NCI-H2081 treated with DMSO at 0.1 percent for 48 hours (cell line): Measurements from ENCODE around the gene C4orf36.
"Not testable (repeated sequence)": the region's sequence is repeated elsewhere in the genome, so short reads cannot be mapped to it uniquely, and the experiment has no call there.

ENCODE experiments used
- DNase-seq: peaks from one replicate; lab custom pipeline; 2025; lab: John Stamatoyannopoulos, UW

The C4orf36 gene

DNA sequence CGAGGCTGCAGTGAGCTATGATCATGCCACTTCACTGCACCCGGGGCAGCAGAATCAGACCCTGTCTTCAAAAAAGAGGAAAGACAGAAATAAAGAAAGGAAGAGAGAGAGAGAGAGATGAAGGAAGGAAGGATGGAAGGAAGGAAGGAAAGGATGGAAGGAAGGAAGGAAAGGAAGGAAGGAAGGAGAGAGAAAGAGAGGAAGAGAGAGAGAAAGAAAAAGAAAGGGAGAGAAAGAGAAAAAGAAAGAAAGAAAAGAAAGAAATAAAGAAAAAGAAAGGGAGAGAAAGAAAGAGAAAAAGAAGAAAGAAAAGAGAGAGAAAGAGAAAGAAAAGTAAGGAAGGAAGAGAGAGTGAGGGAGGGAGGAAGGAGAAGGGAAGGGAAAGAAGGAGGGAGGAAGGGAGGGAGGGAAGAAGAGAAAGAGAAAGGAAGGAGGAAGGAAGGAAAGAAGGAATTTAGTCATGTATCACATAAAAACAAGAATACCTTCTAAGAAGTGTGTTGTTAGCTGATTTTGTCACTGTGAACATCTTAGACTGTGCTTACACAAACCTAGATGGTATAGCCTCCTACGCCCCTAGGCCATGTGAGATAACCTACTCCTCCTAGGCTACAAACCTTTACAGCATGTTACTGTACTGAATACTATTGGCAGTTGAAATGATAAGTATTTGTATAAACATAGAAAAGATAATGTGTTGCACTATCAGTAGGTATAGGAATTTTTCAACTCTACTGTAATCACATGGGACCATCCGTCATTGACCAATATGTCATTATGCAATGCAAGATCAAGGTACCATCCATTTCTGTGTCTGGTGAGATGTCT is 25.2 kb upstream of the C4orf36 start:
- no peak for DNase-seq

DNA sequence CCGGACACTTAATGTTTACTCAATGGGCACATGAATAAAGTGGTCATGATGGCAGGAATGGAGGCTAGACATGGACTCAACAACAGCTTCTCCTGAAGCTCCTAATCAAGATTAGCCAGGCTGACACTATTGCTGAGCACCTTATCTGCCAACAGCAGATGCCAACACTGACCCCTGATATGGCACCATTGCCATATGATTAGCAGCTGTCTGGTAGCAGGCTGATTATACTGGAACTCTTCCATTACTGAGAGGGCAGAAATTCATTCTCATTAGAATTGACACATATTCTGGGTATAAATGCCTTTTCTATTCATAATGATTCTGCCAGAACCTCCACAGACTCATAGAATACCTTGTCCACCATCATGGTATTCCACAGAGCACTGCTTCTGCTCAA is 24.2 kb upstream of the C4orf36 start:
- DNase-seq: no peak

DNA sequence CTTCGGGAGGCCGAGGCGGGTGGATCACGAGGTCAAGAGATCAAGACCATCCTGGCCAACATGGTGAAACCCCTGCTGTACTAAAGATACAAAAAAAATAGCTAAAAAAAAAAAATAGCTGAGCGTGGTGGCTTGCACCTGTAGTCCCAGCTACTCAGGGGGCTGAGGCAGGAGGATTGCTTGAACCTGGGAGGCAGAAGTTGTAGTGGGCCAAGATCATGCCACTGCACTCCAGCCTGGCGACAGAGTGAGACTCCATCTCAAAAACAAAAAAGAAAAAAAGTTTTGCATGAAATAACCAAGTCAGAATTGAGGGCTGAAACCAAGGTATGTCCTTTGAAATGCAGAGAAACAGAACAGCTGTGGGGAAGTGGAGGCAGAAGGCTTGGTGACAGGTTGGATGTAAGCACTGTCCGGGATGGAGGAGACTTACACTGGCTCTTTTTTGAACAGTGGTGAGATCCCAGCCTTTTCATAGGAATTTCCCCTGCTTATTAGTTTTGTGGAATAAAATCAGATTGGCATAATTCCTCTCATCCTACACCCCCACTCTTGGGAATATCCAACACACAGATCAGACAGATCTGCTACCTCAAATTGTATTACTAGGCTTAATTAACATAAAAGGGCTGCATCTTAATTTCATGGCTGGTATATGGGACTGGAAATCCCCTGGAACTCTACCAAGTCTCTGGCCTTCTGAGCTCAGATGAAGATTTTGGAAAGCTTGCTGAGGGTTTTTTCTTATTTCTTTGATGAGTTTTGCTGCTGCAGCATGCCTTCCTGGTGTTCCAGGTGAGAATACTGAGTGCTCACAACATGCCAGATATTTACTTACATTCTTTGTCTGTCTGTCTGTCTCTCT is 18.8 kb upstream of the C4orf36 start:
- DNase-seq: no peak

DNA sequence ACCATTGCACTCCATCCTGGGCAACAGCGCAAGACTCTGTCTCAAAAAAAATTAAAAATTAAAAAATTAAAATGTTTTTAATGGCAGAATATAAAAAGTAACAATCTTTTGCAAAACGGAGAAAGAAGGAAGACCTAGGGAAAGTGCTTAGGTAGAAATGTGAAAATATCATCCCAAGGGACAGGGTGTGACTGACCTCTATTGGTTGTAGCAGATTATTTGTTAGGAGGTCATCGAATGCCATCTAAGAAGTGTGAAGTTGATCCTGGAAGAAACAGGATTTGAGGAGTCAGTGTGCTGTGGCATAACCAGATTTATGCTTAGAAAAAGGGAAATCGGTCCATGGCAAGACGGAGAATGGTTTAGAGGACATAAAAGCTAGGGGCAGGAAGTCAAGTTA is 18.1 kb upstream of the C4orf36 start:
- DNase-seq: no peak

DNA sequence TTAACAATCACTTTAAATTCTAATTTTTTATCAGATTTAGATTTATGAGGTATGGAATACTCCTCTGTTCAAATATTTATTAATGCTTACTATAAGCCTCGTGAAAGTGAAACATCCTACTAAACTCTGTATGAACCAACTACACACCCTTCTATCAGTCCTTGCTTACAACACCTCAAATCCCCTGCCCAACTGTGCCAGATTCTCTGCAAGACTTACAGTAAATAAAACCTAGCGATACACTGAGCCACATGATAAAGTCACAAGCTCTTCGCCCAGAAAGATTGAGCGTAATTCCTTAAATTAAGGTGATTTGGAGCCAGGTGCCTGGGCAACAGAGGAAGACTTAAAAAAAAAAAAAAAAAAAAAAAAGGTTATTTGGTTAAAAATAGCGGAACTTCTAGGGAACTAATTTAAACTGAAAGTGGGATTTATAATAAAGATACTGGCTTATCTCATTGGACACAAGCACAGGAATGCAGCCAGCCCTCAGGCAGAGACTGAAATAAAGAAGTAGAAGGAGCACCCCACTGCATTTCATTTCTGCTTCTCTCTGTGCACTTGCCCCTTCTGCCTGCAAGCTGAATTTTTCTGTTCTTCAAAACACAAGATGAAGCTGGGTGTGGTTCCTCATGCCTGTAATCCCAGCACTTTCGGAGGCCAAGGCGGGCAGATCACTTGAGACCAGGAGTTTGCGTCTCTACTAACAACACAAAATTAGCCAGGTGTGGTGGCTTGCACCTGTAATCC is 17.5 kb upstream of the C4orf36 start:
- no peak for DNase-seq

DNA sequence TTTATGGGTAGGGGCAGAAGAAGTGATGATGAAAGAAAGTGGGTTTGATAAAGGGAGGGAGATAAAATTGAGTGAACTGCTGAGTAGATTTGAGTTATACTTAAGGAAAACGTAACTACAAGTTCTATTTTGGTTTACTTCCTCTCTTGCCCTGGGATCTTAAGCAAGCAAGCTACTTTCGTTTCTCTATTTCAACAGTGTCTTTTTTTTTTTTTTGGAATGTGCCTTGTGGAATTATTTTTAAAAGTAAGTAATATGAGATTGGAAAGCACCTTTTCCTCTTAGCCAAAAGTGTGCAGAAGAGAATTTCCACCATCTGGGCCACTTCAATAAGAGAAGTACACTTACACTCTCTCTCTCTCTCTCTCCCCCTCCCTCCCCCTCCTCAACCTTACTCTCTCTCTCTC is 16.0 kb upstream of the C4orf36 start:
- no peak for DNase-seq

DNA sequence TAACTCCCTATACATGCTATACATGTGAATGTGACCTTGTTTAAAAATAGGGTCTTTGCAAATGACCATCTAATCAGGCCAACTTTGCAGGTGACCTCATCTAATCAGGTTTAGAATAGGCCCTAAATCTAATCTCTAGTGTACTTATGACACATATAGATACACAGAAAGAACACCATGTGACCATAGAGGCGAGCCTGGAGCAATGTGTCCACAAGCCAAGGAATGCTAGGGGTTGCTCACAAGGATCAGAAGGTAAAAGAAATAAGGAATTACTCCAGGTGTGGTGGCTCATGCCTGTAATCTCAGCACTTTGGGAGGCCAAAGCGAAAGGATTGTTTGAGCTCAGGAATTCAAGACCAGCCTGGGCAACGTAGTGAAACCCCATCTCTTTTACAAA is 9.6 kb upstream of the C4orf36 start:
- no peak for DNase-seq

DNA sequence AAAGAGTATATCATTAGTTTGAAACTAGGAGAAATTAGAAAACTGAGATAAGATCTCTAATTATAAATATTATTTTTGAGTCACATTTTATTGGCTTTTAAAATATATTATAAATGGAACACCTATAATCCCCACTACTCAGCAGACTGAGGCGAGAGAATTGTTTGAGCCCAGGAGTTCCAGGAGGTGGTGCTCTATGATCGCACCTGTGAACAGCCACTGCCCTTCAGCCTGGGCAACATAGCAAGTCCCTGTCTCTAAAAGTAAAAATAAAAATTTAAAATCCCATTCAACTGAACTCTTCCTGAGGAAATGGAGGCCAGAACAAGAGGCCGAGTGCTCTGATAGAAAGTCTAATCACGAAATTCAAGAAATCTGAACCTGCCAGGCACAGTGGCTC is 6.3 kb upstream of the C4orf36 start:
- no peak for DNase-seq

DNA sequence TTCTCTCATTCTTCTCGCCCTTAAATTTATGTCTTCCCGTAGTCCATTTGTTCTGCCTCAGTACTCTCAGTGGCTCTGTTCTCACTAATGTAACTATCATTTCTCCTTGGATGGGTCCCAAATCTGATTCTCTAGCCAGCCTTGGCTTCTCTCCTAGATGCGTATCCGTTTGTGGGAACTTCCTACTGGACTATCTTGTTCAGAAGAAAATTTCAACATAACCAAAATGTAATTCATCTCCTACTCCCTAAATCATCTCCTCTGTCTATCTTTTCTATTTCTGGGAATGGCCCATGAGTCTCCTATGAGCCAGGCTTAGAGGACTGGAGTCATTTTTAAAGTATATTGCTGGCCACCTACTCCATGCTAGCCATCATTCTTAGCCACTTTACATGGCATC is 4.4 kb upstream of the C4orf36 start:
- no peak for DNase-seq

DNA sequence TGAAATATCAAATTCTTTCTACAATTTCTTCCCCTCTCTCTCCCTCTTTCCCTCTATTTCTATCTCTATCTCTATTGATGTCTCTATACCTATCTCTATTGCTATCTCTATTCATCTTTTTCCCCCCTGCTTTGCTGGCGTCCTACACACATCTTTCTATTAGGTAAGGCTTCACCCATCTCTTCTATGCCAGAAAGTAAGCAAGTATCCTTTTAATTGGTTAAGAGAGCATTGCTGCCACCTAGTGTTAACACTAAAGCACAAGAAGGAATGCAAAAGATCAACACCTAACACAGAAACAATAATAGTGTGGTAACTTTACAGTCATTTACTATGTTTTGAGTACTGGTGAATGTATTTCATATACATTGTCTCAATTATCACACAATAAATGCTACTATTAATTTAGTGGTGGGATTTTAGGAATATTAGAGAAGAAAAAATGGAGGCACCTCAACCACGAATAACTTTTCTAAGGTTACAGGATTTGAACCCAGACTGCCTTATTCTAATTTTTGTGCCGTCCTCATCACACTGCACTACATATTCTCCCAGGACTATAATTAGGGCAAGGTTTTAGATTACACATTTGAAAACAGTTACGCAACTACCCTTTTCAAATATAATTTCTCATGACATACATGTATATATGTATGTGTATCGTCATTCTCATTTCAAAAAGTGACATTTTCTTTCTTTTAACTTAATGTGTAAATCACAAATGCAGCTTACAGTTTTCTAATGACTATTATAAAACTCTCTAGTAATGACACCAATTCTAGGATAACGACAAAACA is 3.7 kb upstream of the C4orf36 start:
- DNase-seq: no peak

DNA sequence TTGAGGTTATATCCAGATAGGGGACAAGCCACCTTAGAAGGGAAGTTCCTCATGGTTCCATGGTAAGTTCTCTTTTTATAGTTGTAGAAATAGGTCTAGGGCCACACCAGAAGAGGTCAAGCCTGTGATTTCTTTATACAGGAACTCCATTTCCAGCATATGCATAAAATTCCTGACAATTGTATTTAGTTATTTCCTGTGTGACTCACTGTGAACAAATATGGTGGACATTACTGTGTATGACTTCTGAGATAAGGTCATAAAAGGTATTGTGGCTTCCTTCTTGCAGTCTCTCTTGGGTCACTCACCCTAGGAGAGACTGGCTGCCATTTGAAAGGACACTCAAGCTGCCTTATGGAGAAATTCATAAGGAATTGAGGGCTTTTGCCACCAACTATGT is 2.2 kb upstream of the C4orf36 start:
- DNase-seq: no peak

DNA sequence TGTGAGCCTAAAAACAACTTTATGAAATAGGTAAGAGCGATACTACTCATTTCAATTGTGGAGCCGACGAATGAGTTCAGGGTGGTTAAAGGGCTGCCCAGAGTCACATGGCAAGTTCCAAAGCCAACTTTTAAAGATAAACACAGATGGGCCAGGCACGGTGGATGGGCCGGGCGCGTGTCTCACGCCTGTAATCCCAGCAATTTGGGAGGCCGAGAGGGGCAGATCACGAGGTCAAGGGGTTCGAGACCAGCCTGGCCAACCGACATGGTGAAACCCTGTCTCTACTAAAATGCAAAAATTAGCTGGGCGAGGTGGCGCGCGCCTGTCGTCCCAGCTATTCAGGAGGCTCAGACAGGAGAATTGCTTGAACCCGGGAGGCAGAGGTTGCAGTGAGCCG is 914 bp upstream of the C4orf36 start:
- DNase-seq: no peak

DNA sequence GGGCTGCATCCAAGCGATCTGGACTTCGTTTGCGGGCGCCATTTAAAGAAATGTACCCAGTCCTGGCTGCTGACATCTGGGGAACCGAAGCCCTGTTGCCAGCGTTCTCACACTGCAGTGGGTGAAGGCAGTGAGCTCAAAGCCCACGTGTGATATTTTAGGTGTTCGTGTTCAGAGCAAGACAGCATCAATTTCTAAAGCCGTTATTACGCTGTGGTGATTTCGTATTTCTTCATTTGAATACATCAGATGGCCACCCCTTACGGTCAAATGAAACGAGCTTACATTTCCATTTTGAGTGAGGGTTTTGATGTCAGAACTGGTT is 376 bp upstream of the C4orf36 start:
- no peak for DNase-seq

DNA sequence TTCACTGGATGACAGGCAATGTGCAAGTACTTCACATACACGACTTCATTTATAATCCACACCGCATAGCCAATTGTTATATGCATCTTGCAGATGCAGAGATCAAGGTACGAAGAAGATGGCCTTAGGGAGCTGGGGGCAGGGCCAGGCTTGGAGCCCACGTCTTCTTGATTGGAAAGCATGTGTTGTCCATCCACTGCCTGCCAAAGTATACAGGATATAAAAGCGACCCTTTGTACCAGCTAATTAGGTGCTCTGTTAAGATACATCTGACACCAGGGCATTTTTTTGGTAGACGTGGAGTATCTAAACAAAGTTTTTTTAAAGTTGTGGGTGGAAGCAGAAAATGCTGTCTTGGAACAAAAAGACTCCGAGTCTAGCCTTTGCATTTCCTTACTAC is 1.4 kb downstream of the C4orf36 start:
- DNase-seq: no peak

DNA sequence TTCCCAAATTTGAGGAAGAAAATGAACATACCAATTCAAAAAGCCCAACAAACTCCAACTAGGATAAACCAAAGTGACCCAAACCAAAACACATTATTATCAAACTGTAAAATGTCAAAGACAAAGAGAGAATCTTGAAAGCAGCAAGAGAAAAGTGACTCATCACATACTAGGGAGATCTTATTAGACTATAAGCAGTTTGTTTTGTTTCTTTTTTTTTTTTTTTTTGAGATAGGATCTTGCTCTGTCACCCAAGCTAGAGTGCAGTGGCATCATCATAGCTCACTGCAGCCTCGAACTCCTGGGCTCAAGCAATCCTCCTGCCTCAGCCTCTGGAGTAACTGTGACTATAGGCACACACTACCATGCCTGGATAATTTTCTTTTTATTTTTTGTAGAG is 12.6 kb downstream of the C4orf36 start:
- DNase-seq: no peak

DNA sequence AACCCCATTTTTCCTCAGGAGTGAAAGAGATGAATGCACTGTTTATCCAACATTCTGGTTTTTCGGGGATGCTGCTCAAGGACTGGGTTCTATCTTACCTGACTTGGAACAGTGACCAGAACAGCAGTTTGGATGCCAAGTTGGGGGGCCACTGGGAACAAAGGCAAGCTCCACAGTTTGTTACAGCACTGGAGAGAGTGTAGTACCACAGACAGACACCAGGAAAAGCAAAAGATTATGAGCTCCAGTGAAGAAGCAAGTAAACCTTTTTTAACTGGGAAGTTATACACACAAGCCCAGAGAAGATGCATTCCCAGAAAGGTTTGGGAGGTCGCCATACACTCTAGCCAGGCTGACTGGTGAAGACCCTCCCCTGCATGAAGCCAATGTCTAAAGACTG is 13.6 kb downstream of the C4orf36 start:
- no peak for DNase-seq

DNA sequence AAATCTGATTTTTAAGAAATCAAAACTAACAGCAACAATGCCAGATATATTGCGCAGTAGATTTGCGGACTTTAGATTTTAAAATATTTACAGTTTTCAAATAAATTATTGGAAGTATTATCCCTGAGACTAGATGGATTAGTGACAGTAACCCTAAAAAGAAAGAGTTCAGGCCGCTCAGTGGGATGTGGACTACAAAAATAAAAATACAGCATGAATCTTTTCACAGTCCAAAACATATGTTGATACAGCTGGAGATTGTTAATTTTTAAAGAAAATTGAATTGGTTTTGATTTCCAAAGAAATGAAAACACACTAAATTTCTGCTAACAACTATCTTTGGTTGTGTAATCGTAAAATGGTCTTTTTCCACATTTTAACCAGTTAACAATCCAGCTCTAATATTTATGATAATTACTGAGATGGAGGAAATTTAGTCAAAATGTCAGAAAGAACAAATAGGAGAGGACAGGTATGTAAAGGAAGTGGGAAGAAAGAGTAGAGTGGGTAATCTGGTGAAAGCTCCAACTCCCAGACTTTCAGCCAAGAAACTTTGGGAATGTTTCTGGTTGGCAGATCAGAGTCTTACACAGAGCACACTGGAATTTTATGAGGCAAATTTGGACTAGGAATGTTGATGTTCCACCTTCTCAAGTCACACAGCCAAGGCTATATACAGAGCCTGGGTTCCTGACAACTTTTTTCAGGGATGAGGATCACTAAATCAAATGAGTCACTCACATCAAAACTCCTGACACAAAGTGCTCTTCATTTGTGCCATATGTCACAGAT is 15.1 kb downstream of the C4orf36 start:
- no peak for DNase-seq

DNA sequence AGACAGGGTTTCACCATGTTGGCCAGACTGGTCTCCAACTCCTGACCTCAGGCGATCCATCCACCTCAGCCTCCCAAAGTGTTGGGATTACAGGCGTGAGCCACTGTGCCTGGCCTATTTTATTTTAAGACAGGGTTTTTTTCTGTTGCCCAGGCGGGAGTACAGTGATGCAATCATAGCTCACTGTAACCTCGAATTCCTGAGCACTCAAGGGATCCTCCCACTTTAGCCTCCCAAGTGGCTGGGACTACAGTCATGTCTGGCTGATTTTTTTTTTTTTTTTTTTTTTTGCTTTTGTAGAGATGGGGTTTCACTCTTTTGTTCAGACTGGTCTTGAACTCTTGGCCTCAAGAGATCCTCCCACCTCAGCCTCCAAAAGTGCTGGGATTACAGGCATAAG is 16.8 kb downstream of the C4orf36 start:
- DNase-seq: not testable (repeated sequence)

DNA sequence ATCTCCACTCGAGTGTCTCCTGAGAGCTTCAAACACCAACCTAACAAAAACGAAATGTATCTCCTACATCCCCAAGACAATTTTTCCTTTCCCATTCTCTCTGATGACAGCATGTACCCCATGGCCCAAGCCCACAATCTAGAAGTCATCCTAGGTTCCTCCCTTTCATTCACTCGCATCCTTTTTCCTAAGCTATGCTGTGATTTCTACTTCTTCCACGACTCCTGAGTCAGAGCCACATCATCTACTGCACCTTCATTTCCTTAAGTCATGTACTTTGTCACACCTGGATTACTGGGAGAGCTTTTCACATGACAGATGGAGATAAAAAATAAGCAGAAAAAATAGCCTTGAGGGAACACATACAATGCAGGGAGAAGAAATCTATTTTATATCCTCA is 20.1 kb downstream of the C4orf36 start:
- no peak for DNase-seq

DNA sequence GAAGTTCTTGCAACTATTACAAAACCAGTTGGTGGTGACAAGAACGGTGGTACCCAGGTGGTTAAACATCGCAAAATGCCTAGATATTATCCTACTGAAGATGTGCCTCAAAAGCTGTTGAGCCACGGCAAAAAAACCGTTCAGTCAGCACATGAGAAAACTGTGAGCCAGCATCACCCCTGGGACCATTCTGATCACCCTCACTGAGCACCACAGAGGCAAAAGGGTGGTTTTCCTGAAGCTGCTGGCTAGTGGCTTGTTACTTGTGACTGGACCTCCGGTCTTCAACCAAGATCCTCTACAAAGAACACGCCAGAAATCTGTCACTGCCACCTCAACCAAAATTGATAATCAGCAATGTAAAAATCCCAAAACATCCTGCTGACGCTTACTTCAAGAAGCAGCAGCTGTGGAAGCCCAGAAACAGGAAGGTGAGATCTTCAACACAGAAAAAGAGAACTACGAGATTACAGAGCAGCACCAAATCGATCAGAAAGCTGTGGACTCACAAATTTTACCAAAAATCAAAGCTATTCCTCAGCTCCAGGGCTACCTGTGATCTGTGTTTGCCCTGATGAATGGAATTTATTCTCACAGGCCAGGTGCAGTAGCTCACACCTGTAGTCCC is 21.7 kb downstream of the C4orf36 start:
- no peak for DNase-seq
